RKO (cell line): ENCODE results near the gene PLCB2.
A peak's percentile ranks its signal among the peaks of the same experiment; 100 is the strongest.

ENCODE experiments used
- DNase-seq: peaks from one replicate; pipeline ENCODE4 v3.0.0-alpha.2; 2016; ENCODE audit warnings: low spot score

Gene PLCB2

GRCh38 chr15:40307421-40308211, at the start of gene PLCB2:
Gene PLCB2, minus strand, starts transcription at chr15:40307935. Its CDS starts 263 bp downstream, at chr15:40307672.
- no peak for DNase-seq

- no peak for DNase-seq
Measured at GRCh38 chr15:40357246-40357645, 49.5 kb upstream of the PLCB2 start.

GRCh38 chr15:40355976-40356585, 48.3 kb upstream of the PLCB2 start:
- DNase-seq, result no peak

- DNase-seq, result no peak
Measured at GRCh38 chr15:40354408-40355171, 46.9 kb upstream of the PLCB2 start.

GRCh38 chr15:40353697-40354096, 46.0 kb upstream of the PLCB2 start:
- DNase-seq, result no peak

- no peak for DNase-seq
Measured at GRCh38 chr15:40352281-40352901, 44.7 kb upstream of the PLCB2 start.

- no peak for DNase-seq
Measured at GRCh38 chr15:40349163-40349562, 41.4 kb upstream of the PLCB2 start.

- no peak for DNase-seq
Measured at GRCh38 chr15:40348474-40348870, 40.7 kb upstream of the PLCB2 start.

- DNase-seq, result no peak
Measured at GRCh38 chr15:40347559-40348473, 40.1 kb upstream of the PLCB2 start.

GRCh38 chr15:40346579-40347558, 39.1 kb upstream of the PLCB2 start:
- DNase-seq, result no peak

GRCh38 chr15:40345867-40346578, 38.3 kb upstream of the PLCB2 start:
- DNase-seq, result no peak

GRCh38 chr15:40345225-40345866, 37.6 kb upstream of the PLCB2 start:
- DNase-seq, result no peak

- peak; percentile 75 for DNase-seq
Measured at GRCh38 chr15:40344631-40345120, 36.9 kb upstream of the PLCB2 start.

GRCh38 chr15:40344217-40344616, 36.5 kb upstream of the PLCB2 start:
- no peak for DNase-seq

GRCh38 chr15:40343512-40343911, 35.8 kb upstream of the PLCB2 start:
- peak; percentile 96 for DNase-seq

- DNase-seq, result peak; percentile 56
Measured at GRCh38 chr15:40342416-40343320, 34.9 kb upstream of the PLCB2 start.

GRCh38 chr15:40340740-40341400, 33.1 kb upstream of the PLCB2 start, which contains the start of gene CCDC9B:
Gene CCDC9B, minus strand, starts transcription at chr15:40340939. Its CDS starts 120 bp downstream, at chr15:40340819.
- no peak for DNase-seq
